SH-SY5Y (cell line): Measurements from ENCODE around the gene CEP85L.

Experiments used
- GATA2 ChIP-seq: IDR thresholded peaks from 2 replicates; pipeline ENCODE4 v1.6.1; 2011; ENCODE audit warnings: mild to moderate bottlenecking, low read depth, low read length
- GATA3 ChIP-seq: IDR thresholded peaks from 2 replicates; pipeline ENCODE4 v1.6.1; 2011; ENCODE audit warnings: low read depth, mild to moderate bottlenecking, low read length, moderate library complexity

DNA sequence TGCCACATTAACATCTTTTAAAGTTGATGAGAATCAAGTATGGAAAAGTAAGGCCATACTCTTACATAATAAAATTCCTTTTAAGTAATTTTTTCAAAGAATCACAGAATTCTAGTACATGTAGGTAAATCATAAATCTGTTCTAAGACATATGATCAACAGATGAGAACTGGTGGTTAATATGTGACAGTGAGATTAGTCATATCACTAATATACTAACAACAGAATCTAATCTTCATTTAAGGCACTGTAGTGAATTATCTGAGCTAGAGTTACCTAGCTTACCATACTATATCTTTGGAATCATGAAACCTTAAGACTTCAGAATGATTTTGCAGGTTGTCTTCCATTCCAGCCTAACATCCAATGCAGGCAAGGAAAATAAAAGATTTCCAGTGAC is 91.7 kb downstream of the CEP85L start:
- TF ChIP-seq GATA2, result no peak
- TF ChIP-seq GATA3, result no peak
